NOMO-1 treated with dmso at 0.1 percent for 144 hours (cell line): ENCODE data around the gene CACNA2D4.

Experiments
- DNase-seq: peaks from one replicate; lab custom pipeline; 2025; ENCODE audit not compliant: unreplicated experiment; lab: John Stamatoyannopoulos, UW

The CACNA2D4 gene

DNA sequence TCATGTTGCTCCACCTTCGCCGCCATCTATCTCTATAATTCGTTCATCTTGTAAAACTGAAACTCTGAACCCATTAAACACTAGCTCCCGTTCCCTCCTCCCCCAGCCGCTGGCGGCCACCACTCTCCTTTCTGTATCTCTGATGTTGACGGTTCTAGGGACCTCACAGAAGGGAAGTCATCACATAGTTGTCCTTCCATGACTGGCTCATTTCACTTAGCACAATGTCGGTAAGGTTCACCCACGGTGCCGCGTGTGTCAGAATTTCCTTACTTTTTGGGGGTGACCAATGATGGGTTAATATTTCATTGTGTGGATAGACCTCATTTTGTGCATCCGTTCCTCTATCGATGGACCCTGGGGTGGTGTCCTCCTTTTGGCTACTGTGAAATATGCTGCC, 2.0 kb upstream of the CACNA2D4 start:
- DNase-seq, result no peak

DNA sequence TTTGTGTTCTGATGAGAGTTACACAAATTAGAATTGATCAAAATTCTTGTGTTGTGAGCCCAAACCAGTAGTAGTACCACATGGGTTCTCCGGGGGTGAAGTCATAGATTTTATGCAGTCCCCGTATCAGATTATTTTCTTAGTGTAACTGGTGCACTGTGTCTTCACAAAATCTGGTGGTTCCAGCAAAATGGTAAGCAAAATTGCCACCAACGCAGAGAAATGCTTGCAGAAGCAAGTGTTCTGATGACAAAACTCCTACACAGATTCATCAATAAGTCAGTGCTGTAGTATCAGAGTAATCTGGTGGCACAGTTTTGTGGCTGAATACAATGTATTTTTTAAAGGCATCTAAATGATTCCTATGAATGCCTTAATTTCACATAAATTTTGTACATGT, 1.3 kb upstream of the CACNA2D4 start:
- no peak for DNase-seq

GRCh38 chr12:1919284-1919683, 832 bp upstream of the CACNA2D4 start:
- DNase-seq, result no peak

GRCh38 chr12:1918884-1919236, 408 bp upstream of the CACNA2D4 start:
- DNase-seq, result no peak

DNA sequence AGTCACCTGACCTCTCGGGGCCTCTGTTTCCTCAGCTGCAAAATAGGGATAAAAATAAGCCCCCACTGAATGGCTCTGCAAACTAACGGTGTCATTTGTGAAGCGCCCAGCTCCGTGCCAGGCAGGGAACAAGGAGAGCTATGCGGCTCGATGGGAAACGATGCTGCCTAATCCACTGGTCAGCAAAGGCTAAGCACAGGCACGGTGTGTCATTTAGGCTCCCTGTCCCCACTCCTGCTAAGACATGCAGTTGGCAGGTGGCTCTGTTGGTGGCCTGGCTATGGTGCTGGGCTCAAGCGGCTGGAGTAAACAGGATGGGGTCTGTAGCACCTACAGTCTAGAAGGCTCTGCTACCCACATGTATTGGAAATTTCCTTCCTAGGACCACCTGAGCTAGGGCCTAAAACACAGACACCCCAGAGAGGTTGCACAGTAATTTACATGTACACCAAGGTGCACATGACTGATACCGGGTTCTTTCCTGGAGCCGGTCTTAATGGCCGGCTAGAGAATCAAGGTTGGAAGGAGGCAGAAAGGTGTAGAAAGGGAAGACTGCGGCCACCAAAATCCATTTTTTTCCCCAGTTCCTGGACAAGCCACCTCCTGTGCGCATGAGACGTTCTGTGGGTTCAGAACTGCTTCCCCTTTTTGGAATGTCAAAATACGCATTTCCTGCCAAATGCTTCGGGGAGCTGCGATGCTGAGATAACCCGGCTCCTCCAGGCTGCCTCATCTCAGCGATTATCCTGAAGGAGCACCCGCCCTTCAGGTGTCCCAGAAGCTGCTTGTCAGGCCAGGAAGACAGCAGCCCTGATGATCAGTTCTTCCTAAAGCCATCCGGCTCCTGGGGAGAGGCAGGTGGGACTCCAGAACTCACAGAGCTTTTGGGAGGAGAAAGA, 1.0 kb downstream of the CACNA2D4 start:
- DNase-seq, result peak; percentile 64

GRCh38 chr12:1916371-1917171, 1.9 kb downstream of the CACNA2D4 start:
- DNase-seq, result no peak

GRCh38 chr12:1915082-1915968, 3.1 kb downstream of the CACNA2D4 start:
- no peak for DNase-seq

DNA sequence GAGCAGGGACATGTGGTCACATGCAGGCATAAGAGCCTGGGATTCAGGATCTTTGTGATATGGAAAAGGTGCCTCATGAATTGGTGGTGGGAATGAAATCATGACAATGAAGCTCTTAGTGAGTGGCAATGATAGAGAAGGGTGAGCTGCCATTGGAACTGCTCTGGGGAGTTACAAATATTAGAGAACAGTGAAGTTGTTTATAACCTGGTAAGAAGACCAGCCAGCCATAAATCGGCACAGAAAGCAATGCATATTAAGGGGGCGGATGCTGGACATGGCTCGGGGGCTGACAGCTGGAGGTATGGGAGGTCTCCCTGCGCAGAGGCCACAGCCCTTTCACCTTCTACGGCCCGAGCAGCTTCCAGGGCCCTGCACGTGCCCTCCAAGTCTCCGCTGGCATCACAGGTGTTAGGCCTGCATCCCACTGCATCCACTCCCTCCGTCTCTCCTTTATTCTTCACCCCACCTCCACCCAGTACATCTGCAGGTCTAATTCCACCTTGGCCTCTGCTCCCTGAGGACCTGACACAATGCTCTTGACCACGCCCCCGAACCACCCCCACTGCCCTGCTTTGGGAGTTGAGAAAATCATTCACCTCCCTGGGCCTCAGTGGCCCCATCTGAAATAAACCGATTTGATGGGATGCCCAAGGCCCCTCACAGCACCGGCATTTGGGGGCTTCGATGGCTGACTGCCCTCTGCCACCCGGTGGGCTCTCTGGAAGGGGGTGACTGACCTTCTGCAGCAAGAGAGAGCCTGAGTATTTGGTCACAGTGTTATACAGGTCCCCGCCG, 4.1 kb downstream of the CACNA2D4 start:
- no peak for DNase-seq

- DNase-seq, result no peak
Observed at GRCh38 chr12:1913377-1914113, 4.9 kb downstream of the CACNA2D4 start.

DNA sequence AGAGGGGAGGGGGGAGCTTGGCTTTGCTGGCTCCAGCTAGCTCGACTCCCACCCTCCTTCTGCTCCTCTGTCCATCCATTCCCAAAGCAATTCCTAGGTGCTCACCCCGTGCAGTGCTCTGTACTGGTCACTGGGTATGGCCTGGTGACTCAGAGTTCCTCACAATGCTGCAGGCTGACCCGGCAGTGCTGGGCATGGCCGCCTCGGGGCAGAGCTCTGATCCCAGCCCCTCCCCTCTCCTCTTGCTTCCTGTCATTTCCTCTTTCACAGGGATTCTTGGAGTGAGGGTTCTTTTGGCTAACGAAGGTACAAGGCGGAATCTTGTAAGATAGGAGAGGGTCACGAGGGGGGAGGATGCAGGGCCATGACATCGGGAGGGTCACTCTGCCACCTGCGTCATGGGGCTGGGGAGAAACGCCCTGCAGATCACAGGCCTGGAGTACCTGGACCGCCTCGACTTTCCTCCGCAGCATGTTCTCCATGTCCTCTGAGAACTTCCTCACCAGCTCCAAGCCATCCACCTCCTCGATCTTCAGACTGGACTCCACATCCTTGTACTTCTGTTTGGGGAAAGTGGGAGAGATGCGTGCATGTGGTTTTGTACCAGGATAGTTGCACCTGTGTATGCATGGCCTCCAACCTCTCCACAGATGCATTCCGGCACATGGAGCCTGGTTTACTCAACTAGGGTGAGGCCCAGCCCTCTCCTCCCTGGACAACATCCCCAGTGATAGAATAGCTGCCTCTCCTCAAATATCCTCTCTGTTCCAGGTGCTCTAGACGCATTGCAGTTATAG, 5.7 kb downstream of the CACNA2D4 start:
- DNase-seq, result no peak

- no peak for DNase-seq
Observed at GRCh38 chr12:1911598-1912575, 6.6 kb downstream of the CACNA2D4 start.

- no peak for DNase-seq
Observed at GRCh38 chr12:1910468-1910867, 8.0 kb downstream of the CACNA2D4 start.

- no peak for DNase-seq
Observed at GRCh38 chr12:1908758-1909157, 9.7 kb downstream of the CACNA2D4 start.

DNA sequence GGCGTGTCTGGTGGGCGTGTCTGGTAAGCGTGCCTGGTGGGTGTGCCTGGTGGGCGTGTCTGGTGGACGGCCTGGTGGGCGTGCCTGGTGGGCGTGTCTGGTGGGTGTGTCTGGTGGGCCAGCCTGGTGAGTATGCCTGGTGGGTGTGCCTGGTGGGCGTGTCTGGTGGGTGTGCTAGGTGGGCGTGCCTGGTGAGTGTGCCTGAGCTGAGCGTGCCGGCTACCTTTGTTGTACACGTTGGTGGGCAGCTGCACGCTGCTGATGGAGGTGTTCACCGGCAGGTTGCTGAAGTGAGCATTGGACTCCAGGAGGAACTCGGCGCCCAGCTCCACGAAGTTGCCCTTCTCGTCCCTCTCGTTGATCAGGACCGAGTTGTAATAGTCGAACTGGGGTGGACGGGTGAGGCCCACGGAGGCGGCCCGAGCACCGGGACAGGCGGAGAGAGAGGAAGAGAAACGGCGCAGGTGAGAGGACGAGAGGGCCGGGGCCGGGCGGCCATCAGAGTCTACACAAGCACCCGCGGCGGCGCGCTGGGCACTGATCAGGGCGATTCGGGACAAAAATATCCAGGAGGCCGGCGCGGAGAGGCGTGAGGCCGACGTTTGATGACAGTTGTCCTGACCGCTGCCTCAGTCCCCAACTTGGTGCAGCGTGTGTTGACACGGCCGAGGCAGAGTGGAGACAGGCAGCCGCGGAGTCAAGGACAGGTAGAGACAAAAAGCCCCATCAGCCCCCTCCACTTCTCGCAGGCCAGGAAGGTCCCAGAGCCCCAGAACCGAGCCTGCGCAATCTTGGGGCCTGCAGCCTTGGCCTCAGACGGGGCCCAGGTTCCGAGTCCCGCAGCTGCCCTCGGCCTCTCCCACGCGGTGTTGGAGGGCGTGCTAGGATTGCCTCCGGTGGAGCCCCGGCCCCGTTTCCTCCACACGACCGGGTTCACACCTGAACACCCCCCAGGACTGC, 10.5 kb downstream of the CACNA2D4 start:
- DNase-seq, result no peak

GRCh38 chr12:1906579-1906978, 11.9 kb downstream of the CACNA2D4 start:
- DNase-seq, result no peak

DNA sequence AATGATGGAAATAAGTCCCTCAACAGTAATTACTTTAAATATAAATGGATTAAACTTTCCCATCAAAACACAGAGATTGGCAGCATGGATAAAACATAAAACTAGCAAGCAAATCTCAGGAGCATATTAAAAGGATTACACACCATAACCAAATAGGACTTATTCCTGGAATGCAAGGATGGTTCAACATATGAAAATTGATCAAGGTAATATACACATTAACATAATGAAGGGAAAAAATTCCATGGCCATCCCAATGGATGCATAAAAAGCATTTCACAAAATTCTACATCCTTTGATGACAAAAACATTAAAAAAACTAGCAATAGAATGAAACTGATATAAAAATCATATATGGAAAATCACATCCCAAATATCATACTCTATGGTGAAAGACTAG, 13.6 kb downstream of the CACNA2D4 start:
- no peak for DNase-seq

DNA sequence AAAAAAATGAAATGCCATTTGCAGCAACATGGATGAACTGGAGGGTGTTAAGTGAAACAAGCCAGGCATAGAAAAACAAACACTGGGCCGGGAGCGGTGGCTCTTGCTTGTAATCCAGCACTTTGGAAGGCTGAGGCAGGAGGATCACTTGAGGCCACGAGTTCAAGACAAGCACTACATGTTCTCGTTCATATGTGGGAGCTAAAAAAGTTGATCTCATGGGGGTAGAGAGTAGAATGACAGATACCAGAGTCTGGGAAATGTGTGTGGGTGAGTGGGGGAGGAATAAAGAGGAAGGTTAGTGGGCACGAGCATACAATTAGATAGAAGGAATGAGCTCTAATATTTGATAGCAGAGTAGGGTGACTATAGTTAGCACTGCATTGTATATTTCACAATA, 21.5 kb downstream of the CACNA2D4 start:
- no peak for DNase-seq
